Measurements from ENCODE around the gene HHATL.

DNA sequence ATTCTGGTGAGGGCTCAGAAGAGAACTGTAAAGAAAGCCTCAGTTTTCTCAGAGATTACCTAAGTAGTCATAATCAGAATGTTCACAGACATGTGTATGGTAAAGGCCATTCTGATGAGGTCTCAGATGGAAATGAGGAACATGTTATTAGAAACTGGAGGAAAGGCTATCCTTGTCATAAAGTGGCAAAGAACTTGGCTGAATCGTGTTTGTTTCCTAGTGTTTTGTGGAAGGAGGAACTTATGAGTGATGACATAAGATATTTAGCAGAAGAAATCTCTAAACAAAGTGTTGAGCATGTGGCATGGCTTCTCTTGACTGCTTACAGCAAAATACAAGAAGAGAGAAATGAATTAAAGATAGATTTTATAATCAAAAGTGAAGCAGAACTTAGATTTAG lies 30.1 kb downstream of the HHATL start:
- TF ChIP-seq, protein P1, sequence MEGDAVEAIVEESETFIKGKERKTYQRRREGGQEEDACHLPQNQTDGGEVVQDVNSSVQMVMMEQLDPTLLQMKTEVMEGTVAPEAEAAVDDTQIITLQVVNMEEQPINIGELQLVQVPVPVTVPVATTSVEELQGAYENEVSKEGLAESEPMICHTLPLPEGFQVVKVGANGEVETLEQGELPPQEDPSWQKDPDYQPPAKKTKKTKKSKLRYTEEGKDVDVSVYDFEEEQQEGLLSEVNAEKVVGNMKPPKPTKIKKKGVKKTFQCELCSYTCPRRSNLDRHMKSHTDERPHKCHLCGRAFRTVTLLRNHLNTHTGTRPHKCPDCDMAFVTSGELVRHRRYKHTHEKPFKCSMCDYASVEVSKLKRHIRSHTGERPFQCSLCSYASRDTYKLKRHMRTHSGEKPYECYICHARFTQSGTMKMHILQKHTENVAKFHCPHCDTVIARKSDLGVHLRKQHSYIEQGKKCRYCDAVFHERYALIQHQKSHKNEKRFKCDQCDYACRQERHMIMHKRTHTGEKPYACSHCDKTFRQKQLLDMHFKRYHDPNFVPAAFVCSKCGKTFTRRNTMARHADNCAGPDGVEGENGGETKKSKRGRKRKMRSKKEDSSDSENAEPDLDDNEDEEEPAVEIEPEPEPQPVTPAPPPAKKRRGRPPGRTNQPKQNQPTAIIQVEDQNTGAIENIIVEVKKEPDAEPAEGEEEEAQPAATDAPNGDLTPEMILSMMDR (conservative IDR thresholded peaks at IDR 0.05; ENCODE audit: low read depth, low read length) = no peak
- TF ChIP-seq EZH2 (IDR thresholded peaks at IDR 0.05; ENCODE audit: borderline replicate concordance, low read depth, low read length, poor library complexity, severe bottlenecking) = no peak
